ENCODE measurements around the gene CLEC3A.

GRCh38 chr16:78069913-78070312, 47.6 kb downstream of the CLEC3A start:
- TF ChIP-seq, protein P1, sequence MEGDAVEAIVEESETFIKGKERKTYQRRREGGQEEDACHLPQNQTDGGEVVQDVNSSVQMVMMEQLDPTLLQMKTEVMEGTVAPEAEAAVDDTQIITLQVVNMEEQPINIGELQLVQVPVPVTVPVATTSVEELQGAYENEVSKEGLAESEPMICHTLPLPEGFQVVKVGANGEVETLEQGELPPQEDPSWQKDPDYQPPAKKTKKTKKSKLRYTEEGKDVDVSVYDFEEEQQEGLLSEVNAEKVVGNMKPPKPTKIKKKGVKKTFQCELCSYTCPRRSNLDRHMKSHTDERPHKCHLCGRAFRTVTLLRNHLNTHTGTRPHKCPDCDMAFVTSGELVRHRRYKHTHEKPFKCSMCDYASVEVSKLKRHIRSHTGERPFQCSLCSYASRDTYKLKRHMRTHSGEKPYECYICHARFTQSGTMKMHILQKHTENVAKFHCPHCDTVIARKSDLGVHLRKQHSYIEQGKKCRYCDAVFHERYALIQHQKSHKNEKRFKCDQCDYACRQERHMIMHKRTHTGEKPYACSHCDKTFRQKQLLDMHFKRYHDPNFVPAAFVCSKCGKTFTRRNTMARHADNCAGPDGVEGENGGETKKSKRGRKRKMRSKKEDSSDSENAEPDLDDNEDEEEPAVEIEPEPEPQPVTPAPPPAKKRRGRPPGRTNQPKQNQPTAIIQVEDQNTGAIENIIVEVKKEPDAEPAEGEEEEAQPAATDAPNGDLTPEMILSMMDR (IDR thresholded peaks at IDR 0.05), result no peak
- TF ChIP-seq POLR2A (IDR thresholded peaks at IDR 0.05), result no peak
